Kidney glomerular epithelial cell (primary cell): ENCODE data around the gene SLC24A3.
A peak's percentile ranks its signal among the peaks of the same experiment; 100 is the strongest.

Source experiments
- DNase-seq: peaks from one replicate; lab custom pipeline; 2025; lab: John Stamatoyannopoulos, UW

The SLC24A3 gene

DNA sequence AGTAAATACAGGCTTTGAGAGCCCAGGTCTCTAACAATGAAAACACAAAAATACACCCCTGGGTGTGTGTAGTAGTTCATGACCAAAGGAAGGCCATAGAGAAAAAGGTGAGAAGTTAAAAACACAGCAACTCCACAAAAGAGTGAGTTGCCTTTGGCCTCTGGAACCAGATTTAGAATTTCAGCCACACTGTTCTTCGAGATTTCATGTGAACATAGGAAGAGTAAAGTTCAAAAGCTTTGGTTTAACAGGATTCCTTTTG, 502.1 kb downstream of the SLC24A3 start:
- no peak for DNase-seq

DNA sequence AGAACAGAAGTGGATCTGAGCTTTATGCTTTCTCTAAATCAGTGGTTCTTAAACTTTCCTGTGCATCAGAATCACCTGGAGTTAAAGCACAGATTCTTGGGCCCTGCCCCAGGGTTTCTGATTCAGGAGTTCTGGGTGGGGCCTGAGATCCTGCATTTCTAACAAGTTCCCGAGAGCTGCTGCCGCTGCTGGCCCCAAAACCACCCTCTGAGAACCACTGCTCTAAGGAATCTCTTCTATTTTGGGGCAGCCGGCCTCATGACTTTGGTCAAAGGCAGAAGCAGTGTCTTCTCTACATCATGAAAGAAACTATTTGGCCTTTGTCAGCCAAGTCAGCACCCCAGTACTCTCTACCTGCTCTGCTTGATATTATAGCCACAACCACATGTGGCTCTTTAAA, 503.5 kb downstream of the SLC24A3 start:
- no peak for DNase-seq

DNA sequence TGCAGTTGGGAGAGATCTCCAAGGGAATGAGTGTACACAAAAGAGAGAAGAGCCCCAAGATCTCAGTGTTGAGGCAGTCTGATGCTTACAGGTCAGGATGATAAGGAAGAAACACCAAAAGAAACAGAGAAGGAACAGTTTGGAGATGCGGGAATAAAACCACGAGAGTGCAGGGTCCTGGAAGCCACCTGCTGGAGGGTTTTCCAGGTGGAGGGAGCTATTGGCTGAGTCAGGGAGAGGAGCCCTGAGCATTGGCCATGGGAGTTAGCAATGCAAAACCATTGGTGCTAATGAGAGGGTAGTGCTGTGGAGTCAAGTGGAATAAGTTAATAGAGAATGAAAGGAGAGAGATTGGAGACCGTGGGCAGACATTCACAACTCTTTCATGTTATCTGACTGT, 506.4 kb downstream of the SLC24A3 start:
- DNase-seq, result no peak

DNA sequence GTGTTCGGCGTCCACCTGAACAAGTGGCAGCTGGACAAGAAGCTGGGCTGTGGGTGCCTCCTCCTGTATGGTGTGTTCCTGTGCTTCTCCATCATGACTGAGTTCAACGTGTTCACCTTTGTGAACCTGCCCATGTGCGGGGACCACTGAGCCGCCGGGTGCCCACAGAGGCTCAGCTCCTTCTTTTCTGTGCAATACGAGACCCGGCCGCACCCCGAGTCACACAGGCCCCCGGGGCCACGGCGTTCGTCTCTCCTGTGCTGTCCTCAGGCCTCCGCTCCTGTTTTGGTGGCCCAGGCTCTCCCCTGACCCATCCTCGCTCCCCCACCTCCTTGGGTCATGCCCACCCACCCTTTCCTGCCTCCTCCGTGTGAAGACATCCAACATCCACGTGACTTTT, 508.5 kb downstream of the SLC24A3 start:
- DNase-seq, result no peak

DNA sequence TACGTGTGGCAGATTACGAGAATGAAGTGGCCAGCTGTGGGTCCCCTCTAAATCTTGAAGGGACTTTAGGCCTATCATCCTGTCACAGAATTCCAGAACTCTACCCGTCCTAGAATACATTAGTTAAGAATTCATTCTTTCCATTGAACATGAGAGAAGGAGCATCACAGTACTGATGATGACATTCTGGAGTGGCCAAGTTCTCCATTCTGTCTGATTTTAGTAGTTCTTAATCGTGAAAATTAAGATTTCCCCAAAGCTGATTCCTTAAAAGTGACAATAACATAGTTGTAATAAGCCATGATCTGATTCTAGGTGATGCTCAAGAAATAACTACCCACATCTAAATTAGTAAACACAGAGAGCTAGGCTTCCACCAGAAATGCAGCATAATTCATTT, 510.6 kb downstream of the SLC24A3 start:
- no peak for DNase-seq

DNA sequence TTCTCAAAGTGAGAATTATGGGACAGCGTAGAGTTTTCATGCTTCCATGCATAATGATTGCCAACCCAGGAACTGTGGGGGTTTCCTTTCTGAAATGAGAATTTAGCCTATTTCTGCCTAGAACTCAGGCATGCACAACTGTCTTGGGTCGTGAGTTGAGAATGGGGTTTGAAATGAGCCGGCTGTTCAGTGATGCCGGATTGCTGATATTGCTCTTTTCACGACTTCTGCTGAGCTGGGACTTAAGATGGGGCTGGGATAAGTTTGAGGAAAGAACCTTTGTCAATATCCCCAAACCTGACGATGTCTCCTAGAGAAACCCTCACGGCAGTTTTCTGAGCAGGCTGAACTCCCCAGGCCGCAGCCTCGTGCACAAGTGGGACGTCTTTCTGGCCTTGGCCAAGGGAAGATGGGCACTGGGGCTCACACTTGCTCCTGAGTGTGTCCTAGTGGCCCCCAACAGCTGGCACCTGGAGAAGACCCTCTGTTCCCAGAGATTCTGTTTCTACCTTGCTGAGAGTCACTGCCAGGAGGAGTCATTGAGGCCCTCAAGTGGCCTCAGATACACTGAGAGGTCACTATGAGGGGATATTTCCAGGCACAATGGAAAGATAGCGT, 511.5 kb downstream of the SLC24A3 start:
- DNase-seq, result no peak

DNA sequence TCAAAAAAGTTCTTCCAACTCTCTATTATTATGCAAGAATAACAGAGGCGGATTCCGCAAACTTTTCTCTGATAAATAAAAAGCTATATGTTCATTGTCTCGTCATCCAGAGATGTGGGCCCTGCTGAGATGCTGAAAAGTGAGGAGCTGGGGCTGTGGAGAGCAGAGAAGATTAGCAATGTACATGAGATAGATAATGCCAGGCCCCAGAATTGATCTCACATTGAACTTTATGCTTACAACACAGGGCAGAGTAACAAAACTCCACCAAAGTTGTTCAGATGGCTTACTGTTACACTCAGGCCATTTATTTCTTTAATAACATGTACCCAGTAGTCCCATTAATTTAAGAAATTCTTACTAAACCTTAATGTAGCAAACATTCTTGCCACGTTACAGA, 512.9 kb downstream of the SLC24A3 start:
- no peak for DNase-seq

DNA sequence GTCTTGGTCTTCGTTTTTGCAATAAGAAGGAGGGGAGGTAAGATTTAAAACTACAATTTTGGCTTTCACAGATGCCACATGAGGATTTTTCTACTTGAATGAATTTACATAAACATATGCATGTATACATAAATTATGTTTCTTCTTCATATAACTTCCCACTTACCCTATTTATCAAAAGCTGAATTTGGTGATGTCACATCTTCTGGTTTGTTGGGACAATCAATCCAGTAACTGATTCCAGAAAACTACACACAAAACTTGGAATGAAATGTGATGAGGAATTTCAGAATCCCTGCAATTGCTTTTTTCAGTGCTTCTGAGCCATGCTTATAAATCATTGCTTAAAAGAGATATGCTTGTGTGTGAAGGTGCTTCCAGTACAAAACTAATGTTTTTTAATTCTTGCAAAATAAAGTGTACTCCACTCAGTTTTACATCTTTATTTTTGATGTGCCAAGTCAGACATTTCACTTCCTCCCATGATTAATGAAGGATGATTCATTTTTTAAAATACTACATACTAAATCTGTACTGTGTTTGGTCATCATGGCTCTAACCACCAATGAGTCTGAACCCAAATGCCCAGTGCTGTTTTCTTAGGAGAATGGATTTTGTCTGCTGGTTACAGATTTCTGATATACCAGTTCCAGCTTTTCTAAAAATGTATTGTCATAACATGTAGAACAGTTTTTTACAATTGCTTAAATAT, 513.5 kb downstream of the SLC24A3 start:
- peak; percentile 30 for DNase-seq

DNA sequence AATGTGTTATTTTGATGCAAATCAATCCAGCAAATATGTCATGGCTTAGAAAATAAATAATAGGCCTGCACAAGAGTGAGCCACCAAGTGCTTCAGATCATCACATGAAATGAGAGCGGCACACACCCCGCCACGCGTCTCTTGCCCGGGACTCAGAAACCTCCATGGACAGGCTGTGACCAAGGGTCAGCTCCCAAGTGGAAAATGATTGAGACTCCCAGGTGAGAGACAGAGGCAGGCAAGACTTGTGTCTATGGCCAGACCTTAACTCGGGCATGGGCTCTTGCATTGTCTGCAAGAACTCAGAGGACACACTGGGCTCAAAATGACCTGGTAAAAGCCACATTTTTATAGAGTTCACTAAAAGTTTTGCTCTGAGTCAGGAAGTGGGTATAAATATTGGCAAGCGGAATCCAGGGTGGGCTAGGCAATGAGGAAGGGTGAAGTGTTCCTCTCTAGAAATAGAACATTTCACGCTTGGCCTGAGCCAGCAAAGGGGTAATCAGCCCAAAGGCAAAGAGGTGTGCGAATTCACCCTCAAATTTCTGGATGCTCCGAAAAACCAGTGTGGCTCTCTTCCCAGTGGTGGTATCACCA, 514.9 kb downstream of the SLC24A3 start:
- no peak for DNase-seq

DNA sequence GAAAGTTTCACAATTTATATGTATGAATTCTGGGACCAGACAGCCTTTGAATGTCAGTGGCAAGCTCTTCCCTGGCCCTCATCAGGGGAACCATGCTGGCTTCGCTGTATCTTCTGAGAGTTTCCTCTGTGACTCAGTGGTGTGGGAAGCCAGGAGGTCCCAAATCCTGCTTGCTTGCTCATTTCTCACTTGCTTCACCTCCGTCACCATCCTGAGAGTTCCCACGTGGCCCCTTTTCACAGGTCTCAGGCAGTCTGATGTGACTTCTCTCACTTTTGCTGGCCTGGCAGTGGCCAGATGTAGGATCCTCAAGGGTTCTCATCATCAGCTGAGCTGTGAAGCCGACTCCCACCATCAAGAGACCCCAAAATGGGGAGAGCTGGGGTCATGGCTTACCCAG, 517.2 kb downstream of the SLC24A3 start:
- no peak for DNase-seq

DNA sequence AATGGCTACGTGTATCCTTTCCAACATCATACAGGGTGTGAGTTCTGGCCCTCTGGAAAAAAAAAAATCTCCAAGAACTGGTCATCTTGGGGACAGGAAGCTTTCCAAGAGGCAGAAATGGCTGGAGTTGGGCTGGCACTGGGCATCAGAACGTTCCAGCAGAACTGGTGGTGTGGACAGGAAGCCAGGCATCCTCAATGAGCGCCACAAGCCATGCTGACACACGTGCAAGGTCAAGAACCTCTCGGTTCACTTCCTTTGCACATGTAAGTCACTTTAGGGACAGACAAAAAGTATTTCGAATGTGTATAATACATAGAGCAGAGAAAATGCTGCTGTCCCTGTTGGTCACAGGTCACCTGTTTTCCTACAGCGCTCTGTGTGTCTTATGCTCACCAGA, 518.3 kb downstream of the SLC24A3 start:
- no peak for DNase-seq

DNA sequence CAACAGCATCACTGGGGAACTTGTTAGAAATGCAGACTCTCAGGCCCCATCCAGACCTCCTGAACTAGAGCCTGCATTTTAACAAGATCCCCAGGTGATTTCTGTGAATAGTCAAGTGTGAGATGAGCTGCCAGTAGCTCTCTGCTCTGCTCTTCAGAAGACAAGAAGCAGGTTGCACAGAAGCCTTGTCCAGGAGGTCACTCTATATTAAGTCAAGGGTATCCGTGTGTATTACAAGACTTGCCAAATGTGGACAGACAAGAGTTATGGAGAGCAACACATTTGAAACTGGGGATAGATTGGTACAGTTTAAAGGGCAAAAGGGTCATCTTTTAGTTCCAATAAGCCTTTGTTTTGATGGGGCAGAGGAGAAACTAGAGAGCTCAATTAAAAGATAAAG, 522.4 kb downstream of the SLC24A3 start:
- DNase-seq, result no peak

DNA sequence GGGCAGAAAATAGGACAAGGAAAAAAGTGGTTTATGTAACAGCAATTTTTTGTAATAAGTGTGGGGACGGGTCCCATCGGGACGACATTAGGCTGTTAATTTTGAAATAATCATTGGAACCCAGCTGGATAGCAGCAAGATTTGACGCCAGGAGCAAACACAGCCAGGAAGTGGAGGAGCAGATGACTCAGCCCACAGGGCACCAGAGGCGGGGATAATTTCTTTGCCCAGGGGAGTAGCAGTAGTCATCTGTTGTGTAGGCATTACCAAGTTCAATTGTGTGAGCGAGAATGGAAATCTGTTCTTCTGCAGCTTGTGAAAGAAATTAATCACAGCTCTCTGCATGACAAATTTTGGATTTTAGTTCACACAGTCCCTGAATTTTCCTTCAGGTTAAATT, 523.0 kb downstream of the SLC24A3 start:
- DNase-seq, result peak; percentile 90

DNA sequence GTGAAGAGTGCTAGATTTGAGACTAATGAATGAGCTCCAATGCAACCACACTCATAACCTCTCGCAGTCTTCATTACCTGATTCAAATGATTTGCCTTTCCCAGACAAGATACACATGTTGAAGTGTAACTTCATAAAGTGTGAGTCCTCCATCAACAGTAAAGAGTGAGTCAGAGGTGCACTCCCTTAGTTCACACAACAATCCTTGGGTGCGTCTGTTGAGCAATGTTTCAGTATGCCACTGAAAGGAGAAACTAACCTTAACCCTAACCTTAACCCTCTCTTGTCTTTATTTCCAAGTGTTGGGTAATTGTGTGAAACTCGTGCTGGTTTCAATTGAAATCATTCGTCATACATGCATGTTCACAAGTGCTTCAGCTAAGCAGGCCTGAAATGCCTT, 524.6 kb downstream of the SLC24A3 start:
- DNase-seq, result peak; percentile 62

DNA sequence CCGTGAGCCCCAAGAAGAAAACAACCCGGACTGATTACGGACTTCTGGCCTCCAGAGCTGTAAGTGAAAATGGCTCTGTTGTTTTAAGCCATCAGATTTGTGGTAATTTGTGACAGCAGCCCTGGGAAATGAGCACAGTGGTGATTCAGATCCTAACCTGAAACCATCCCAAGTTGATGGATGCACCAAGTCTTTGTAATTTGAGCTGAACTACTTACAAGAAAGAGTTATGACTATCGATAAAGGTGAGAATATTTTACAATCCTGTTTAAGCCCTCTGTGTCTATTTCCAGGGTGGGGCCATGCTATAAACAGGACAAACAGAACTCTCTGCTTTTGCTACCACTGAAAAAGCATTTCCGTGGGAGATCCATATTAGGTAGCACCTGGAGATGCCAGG, 526.5 kb downstream of the SLC24A3 start:
- no peak for DNase-seq

DNA sequence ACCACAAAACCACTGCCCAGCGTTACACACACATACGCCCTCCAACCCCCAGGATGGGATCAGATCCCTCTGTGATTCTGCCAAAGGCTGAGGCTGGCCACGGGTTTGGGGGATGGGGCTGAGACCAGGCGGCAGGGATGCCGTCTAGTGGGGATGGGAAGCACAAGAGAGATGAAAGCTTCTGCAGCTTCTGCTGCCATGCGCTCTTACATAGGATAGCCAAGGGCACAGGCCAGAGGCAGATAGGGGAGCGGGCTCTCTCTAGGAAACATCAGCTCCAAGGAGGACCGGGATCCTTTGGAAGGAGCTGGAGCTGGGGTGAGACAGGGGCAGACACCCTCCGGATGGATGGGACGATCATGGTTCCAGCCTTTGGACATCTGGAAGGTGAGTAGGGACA, 526.9 kb downstream of the SLC24A3 start:
- DNase-seq, result no peak

DNA sequence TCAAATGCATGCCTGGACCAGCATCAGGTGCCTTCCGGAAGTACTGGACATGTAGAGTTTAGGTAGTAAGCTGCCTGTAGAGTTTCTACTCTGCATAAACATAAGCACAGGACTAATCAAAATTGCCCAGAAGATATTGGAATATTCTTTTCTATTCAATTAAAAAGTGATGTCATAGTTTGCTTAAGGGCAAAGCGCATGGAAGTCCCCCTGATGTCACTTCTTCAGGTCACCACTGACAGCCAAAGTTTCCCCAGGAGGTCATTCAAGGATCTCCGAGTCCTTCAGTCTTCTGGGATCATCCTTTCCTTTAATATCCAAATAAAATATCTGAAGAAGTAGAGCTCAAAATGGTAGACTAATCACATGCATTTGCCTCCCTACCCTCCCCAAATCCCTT, 528.1 kb downstream of the SLC24A3 start:
- no peak for DNase-seq

DNA sequence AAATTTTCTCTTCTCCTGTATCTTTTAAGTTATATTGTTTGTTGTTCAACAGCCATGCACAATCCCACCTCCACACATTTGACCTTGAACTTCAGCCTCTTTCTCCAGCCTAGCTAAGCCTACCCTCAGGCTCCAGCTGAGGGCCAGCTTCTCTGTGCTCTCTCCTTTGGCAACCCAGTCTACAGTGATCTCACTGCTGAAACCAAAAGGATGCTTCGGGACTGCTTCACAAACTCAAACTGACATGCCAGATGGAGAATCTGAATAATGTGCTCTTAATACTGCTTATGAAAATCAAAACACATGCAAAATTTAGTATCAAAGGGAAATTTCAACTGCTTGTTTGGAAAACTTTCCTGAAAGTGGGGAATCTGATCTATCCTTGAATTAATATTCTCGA, 529.5 kb downstream of the SLC24A3 start:
- DNase-seq, result no peak

DNA sequence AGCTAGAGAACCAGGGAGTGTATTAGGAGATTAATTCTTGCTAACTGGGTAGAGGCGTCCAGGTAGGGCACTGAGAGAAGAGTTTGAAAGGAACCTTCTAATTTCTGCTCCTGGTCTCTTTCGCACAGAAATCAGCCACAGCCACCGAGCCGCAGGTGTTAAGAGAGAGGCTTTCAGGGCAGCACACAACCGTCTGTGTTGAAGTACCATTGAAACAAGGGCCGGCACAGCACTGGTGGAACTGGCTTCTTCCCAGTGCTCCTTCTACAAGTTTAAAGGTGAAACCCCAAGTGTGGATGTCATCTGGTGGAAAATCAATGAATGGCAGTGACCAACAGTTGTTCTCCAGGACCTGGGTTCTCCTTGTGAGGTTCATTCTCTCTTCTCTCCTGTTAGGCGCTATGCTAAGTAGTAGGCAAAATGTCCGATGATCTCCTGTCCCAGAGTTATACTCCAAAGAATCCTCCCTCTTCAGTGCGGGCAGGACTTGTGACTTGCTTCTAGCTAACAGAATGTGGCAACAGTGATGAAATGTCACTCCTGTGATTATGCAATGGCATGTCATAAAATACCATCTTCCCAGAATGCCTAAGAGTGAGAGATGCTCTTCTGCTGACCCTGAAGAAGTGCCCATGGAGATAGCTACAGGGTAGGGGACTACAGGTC, 530.7 kb downstream of the SLC24A3 start:
- DNase-seq, result no peak

DNA sequence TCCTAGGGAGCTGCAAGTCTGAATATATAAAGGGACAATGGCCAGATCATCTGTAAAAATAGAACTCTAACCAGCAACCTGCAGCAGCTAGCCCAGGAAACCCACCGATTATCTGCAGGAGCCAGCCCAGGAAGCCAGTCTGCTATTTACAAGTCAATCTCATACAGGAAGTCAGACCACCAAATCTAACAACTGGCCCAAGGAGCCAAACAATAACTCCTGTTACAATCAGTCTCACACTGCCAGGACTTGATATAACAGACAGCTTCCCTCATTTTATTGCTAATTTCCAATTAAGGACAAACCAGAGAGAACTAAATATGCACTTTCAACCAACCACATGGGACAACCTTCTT, 531.2 kb downstream of the SLC24A3 start:
- DNase-seq, result no peak

DNA sequence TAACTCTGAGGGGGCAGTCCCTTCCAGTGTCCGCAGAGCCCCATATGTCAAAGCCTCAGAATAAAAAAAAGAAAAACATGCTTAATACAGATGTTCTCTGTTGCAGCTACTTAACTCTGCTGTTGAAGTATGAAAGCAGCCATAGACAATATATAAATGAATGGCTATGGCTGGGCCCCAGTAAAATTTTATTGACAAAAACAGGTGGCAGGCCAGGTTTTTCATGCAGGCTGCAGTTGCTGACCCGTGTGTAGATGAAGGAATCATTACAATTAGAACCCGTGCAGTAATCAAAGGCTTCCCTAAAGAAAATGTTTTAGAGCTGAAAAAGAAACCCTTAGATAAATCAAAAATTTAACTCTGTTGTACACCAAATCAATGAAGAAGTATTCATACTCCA, 532.7 kb downstream of the SLC24A3 start:
- no peak for DNase-seq

DNA sequence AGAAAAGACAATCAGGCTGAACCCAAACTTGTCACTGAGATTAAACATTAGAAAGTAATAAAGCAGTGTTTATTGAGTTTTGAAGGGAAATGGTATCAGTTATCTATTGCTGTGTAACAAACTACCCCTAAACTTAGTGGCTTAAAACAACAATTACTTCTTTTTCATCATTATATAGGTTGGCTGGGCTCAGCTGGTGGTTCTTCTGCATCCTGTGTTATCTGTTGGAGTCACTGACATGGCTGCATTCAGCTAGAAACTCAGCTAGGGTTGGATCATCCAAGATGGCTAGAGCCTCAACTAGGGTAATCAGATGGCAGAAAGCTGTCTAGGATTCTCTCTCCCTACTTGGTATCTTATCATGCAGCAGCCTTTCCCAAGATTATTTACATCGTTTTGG, 533.1 kb downstream of the SLC24A3 start:
- DNase-seq, result no peak

DNA sequence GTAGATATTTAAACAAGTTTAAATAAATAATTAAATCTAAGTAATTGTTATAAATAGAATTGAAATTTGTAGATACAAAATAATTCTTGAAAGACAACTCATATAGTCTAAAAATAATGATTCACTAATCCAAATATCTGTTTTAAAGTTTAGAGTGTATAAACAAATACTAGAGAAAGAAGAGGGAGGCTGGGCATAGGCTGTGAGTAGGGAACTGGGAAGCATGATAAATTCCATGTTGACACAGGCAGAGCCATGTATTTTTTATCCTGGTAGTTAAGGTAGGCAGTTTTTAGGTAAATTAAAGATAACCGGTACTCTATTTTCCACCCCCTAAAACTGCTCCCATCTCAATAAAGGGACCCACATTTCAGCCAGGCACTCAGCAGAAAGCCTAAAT, 534.0 kb downstream of the SLC24A3 start:
- DNase-seq, result no peak

DNA sequence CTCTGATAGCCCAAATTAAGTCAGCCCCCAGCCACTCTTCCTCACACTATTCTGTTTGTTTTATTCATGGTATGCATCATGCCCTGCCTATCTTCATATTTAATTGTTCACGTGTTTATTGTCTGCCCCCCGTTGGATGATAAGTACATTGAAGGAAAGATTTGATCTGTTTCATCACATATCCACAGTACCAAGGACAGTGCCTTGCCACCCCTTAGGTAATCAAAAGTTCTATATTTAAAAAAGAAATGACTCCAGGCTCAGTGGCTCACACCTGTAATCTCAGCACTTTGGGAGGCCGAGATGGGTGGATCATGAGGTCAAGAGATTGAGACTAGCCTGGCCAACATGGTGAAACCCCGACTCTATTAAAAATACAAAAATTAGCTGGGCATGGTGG, 535.5 kb downstream of the SLC24A3 start:
- no peak for DNase-seq
